GM18508 (cell line): Measurements from ENCODE around the gene KCTD15.

Experiments
- ATAC-seq: cut with Tn5 transposase; IDR thresholded peaks from one replicate; pipeline ENCODE4 v1.9.1; 2021; ENCODE audit warnings: moderate number of reproducible peaks; ENCODE audit not compliant: insufficient read depth, unreplicated experiment

KCTD15 gene

DNA sequence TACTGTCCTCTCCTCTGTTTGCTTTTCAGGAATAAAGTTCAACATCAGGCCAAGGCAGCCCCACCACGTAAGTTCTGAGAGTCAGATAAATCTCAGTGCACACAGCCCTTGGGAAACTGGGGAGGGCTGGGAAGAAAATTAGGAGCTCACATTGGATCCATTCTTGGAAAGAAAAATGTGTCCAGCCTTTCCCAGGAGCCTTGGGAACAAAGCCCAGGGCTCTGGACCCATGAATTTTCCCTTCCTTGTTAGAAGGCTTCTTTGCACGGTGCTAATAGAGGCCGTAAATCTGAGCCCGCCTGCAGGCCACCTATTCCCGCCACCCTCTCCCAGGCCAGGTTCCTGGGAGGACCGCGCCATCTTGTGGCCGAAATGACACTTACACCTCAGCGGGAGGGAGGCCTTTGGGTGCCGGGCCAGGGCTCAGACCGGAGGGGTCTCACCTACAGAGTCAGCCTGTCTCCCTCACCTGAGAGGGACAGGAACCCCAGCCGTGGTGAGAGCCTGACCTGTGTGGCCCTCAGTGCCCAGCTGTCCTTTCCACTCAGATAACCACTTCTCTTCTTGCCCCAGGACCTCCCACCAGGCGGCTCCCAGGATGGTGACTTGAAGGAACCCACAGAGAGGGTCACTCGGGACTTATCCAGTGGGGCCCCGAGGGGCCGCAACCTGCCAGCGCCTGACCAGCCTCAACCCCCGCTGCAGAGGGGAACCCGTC lies 25.1 kb upstream of the KCTD15 start:
- ATAC-seq = no peak

DNA sequence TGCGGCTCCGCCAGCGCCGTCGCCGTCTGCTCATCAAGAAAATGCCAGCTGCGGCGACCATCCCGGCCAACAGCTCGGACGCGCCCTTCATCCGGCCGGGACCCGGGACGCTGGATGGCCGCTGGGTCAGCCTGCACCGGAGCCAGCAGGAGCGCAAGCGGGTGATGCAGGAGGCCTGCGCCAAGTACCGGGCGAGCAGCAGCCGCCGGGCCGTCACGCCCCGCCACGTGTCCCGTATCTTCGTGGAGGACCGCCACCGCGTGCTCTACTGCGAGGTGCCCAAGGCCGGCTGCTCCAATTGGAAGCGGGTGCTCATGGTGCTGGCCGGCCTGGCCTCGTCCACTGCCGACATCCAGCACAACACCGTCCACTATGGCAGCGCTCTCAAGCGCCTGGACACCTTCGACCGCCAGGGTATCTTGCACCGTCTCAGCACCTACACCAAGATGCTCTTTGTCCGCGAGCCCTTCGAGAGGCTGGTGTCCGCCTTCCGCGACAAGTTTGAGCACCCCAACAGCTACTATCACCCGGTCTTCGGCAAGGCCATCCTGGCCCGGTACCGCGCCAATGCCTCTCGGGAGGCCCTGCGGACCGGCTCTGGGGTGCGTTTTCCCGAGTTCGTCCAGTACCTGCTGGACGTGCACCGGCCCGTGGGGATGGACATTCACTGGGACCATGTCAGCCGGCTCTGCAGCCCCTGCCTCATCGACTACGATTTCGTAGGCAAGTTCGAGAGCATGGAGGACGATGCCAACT lies 24.4 kb upstream of the KCTD15 start:
- no peak for ATAC-seq

GRCh38 chr19:33772858-33773180 lies 23.9 kb upstream of the KCTD15 start:
- ATAC-seq = no peak

DNA sequence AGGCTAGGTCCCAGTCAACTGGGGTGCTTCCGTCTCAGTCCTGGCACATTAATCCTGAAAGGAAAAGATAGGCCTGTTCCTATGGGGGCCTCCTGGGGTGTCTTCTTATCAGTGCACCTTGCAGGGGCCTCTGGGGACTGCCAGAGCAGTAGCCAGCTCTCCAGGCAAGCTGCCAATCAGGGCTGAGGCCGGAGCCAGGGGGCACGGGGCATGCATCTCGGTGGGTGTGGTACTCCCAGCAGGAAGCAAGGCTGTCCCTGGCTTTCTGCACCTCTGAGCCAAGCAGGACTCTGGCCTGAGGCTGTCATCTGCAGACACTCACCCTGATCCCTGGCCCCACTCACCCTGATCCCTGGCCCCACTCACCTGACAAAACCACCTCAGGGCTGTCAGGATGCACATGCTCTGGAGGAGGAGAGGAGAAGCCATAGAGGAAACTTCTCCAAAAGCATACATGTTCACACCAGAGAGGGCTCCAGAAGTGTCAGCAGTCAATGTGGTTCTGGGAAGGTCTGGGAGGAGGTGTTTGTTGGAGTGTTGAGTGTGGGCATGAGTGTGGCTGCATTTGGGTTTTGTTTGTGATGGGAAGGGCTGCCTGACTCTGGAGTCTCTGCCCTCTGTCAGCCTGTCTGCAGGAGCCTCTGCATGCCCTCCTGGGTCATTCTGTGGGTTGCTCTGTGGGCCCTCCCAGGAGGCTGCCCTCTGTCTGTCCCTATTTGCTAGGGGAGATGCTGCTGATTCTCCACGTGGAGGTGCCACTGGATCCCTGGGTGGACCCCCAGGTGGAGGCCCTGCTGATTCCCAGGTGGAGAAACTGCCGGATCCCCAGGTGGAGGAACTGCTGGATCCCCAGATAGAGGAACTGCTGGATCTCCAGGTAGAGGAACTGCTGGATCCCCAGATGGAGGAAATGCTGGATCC lies 22.7 kb upstream of the KCTD15 start:
- ATAC-seq = no peak

- no peak for ATAC-seq
These were observed 21.9 kb upstream of the KCTD15 start for GRCh38 chr19:33774751-33775150.

- ATAC-seq = no peak
These were observed 20.8 kb upstream of the KCTD15 start for GRCh38 chr19:33775731-33776487.

DNA sequence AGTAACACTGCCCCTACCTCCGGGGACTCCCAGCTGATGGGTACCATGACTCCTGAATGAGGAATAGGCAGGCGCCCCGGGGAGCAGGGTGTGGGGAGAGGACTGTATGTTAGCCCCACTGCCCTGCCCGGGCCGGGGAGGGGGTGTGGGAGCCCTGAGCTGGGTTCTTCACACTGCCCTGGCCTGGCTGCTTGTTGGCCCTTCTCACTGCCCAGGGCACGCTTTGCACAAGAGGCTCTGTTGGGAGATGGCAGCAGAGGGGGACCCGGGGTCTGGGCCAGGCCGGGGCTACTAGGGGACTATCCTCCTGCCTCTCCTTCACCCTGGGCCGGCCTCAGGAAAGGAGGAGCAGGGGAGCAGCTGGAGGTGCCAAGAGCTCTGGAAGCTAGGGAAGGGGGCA lies 19.3 kb upstream of the KCTD15 start:
- ATAC-seq = no peak

- no peak for ATAC-seq
These were observed 18.9 kb upstream of the KCTD15 start for GRCh38 chr19:33777753-33778088.

DNA sequence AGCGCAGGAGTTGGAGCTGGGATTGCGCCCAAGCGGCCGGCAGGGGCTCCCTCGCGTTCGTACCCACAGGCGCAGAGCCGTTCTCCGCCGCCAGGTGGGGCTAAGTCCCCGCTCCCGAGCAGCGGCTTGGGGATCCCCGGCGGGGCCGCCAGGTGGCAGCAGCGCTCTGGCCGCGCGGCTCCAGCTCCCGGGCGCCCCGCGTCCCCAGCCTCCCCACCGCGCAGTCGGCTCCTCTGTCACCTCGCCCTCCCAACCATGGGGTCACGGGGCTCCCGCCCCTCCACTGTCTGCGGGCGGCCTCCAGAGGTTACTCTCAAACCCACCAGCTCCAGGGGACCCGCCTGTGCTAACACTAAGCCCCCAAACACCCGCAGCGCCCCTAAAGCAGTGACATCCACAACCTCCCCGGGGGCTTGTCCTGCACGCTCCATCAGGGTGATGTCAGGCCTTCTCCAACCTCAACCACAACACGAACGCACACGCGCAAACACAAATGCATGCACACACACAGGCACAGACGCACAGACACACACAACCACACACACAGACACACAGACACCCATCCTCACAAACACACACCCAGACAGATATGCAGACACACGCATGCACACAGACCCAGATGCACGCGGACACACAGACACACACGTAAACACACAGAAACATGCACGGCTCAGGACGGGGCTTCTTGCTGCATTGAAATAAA lies 18.4 kb upstream of the KCTD15 start:
- no peak for ATAC-seq

DNA sequence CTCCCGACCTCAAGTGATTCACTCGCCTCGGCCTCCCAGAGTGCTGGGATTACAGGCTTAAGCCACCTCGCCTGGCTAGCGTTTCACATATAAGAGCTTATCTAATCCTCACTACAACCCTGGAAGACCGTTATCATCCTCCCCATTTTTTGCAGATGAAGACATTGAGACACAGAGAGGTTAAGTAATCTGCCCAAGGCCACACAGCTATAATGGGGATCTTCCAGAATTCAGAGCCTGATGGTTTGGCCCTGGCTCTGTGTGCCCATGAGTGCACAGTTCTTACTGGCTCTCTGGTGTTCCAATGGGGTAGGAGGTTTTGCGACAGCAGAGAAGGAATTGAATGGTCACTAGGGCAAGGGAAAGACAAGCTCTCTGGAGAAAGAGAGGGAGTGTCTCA lies 16.8 kb upstream of the KCTD15 start:
- no peak for ATAC-seq

GRCh38 chr19:33780251-33780650 lies 16.4 kb upstream of the KCTD15 start:
- ATAC-seq = no peak

DNA sequence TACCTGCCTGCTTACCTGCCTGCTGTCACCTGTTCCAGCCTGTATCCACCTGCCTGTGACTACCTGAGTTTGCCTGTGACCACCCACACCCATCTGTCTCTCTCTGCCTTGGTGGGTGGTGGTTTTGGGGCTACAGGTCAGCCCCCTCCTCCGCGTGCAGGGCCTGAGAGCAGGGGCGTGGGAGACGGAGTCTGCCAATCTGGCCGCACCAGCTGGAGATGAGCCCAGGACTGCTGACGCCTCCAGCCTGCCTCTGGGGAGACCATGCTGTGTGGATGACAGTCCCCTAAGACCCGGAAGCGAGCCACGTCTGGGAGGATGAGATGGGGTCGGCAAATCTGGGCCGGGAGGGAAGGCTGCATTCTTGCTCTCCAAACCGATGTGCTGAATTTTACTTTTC lies 15.9 kb upstream of the KCTD15 start:
- no peak for ATAC-seq

- no peak for ATAC-seq
These were observed 15.2 kb upstream of the KCTD15 start for GRCh38 chr19:33781415-33781935.

DNA sequence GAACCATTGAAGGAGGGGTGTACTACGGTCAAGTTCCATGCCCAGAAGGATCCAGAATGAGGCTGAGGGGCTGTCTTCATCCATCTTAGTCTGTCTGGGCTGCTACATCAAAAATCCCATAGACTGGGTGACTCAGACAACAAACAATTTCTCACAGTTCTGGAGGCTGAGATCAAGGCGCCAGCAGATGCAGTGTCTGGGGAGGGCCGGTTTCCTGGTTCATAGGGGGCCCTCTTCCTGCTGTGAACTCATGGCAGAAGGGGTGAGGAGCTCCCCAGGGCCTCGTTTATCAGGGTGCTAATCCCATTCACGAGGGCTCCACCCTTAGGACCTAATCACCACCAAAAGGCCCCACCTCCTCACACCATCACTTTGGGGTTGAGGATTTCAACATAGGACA lies 14.7 kb upstream of the KCTD15 start:
- no peak for ATAC-seq

DNA sequence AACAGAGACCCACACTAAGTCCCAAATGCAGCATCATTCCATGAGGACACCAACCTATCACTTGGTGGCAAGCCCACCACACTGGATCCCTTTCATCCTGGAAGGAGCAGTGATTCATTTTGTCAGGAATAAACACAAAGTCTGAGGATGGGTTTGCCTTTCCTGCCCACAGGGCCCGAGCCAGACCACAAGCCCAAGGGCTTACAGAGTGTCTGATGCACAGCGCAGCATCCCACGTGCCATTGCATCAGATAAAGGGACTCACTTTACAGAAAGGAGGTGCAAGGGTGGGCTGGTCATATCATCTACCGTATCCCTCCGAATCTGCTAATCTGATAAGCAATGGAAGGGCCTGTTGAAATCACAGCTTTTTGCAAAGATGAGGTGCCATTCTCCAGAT lies 12.2 kb upstream of the KCTD15 start:
- no peak for ATAC-seq

- no peak for ATAC-seq
These were observed 10.9 kb upstream of the KCTD15 start for GRCh38 chr19:33785795-33786194.

DNA sequence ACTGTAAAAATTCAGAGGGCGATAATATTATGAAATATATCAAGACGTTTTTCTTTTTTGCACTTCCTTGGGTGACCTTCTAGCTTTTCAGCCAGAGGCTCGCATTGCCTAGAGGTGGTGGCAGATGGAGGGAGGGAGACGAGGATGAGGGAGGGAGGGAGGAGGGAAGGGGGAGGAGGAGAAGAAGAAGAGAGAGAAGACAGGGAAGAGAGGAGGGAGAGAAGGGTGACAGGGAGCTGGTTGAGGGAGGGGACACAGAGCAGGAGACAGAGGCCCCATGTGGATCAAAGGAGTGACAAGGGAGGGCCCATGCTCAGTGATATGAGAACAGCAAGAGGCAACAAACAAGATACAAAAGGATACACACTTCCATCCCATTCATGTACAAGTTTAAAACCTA lies 8.0 kb upstream of the KCTD15 start:
- ATAC-seq = no peak

GRCh38 chr19:33789344-33789743 lies 7.3 kb upstream of the KCTD15 start:
- no peak for ATAC-seq

DNA sequence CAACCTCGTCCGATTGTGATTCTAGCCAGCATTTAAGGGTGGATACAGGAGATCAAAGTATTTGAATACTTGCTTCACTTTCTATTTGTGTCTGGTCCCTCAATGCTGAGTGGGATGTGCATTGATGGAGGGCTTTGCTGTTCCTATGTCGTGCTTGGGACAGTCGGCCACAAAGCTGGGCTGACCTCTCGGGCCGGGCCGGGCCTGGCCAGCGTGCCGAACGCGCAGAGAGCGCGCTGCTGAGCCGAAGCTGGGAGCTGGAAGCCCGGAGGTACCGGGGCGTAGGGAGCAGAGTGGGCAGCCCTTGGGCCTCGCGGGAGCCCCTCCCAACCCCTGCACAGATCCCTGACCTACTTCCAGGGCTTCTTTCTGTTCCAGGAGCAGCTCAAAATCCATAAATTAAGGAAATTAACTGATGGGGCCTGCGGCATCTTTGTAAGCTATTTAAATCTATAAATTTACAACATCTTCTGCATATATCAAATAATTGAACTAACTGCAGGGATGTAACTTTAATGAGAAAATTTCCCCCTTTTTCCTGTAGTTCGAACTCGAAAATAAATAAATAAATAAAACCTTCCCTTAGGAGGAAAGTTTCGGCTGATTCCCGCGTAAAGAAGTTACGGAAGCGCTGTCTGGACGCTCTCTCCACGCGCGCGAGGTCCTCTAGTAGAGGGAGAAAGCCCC lies 1.8 kb upstream of the KCTD15 start:
- ATAC-seq = no peak
